SK-N-SH (cell line): Measurements from ENCODE around the gene KCNJ10. TPM values are rescaled to one million over a fixed set of nuclear protein-coding genes. Genes with fewer than 3 reads are reported as not detected.

Experiments used
- CTCF ChIA-PET: fragments of 300-600, 350-600 bp; formaldehyde crosslinking; extraction: SDS; loops from one replicate; lab custom pipeline; 2021; lab: Yijun Ruan, JAX
- POLR2A ChIA-PET: fragments of 350-600 bp; sonication (Branson Sonifier 250); formaldehyde crosslinking; extraction: SDS; loops from one replicate; lab custom pipeline; 2020; ENCODE audit warnings: antibody characterized with exemption, inconsistent platforms; lab: Yijun Ruan, JAX
- DNase-seq: peaks from one replicate; pipeline ENCODE4 v3.0.0; 2012
- H2AFZ ChIP-seq: fragments of 200-600 bp; sonication (generic); 2 replicates; pipeline ENCODE4 v1.8.1; 2016; ENCODE audit warnings: antibody characterized with exemption, mild to moderate bottlenecking, low read depth
- H3F3A ChIP-seq: fragments of 200-600 bp; sonication (generic); replicated peaks from 2 replicates; pipeline ENCODE3; 2016; ENCODE audit warnings: antibody characterized with exemption, mild to moderate bottlenecking; ENCODE audit not compliant: insufficient read depth
- H3K27ac ChIP-seq, 2 experiments: fragments of 200-500 bp in 1 of 2; fragments of 200-600 bp in 1 of 2; sonication (Bioruptor generic) in 1 of 2; sonication (generic), shearing (Covaris generic) in 1 of 2; 2 replicates each; pipeline versions ENCODE4 v1.5.1 to v1.6.1; 2014 to 2016; ENCODE audit warnings: low read depth in 2 of 2, inconsistent platforms in 1 of 2, low read length in 1 of 2, mild to moderate bottlenecking in 1 of 2, mixed read lengths in 1 of 2
- H3K27me3 ChIP-seq: fragments of 200-600 bp; sonication (generic), shearing (Covaris generic); 2 replicates; pipeline ENCODE4 v1.6.1; 2016; ENCODE audit warnings: mixed run types; ENCODE audit not compliant: insufficient read depth
- H3K36me3 ChIP-seq, 2 experiments: fragments of 200-500 bp in 1 of 2; fragments of 200-600 bp in 1 of 2; sonication (Bioruptor generic) in 1 of 2; sonication (generic) in 1 of 2; replicated peaks in 1 of 2; 2 replicates each; pipeline versions ENCODE3 to v1.5.1; 2014 to 2016; ENCODE audit warnings: low read length in 1 of 2, mild to moderate bottlenecking in 1 of 2; ENCODE audit not compliant: insufficient read depth in 2 of 2, control insufficient read depth in 1 of 2
- H3K4me1 ChIP-seq, 2 experiments: fragments of 200-500 bp in 1 of 2; fragments of 200-600 bp in 1 of 2; sonication (Bioruptor generic) in 1 of 2; sonication (generic), shearing (Covaris generic) in 1 of 2; 2 replicates each; pipeline versions ENCODE4 v1.5.1 to v1.6.1; 2014 to 2016; ENCODE audit warnings: low read depth in 1 of 2, low read length in 1 of 2, mixed run types in 1 of 2; ENCODE audit not compliant: insufficient read depth in 2 of 2, control insufficient read depth in 1 of 2
- H3K4me2 ChIP-seq: fragments of 200-600 bp; sonication (generic), shearing (Covaris generic); 2 replicates; pipeline ENCODE4 v1.6.1; 2017; ENCODE audit warnings: mixed run types
- H3K4me3 ChIP-seq, 2 experiments: fragments of 200-500 bp in 1 of 2; fragments of 200-600 bp in 1 of 2; sonication (Bioruptor generic) in 1 of 2; sonication (generic), shearing (Covaris generic) in 1 of 2; 2 replicates each; pipeline versions ENCODE4 v1.5.1 to v1.8.1; 2014 to 2016; ENCODE audit warnings: low read depth in 2 of 2, inconsistent platforms in 1 of 2, low read length in 1 of 2, mild to moderate bottlenecking in 1 of 2, mixed read lengths in 1 of 2, moderate library complexity in 1 of 2
- H3K79me2 ChIP-seq: fragments of 200-600 bp; sonication (generic); 2 replicates; pipeline ENCODE4 v1.8.1; 2017; ENCODE audit warnings: mild to moderate bottlenecking; ENCODE audit not compliant: insufficient read depth
- H3K9ac ChIP-seq: fragments of 200-600 bp; sonication (generic); 2 replicates; pipeline ENCODE4 v1.6.1; 2017; ENCODE audit warnings: mixed run types
- H3K9me2 ChIP-seq: fragments of 200-600 bp; sonication (generic); 2 replicates; pipeline ENCODE4 v1.6.1; 2017; ENCODE audit warnings: mixed run types
- H3K9me3 ChIP-seq: fragments of 200-600 bp; sonication (generic); 2 replicates; pipeline ENCODE4 v1.6.1; 2017; ENCODE audit warnings: mixed run types, mild to moderate bottlenecking, moderate library complexity
- H4K20me1 ChIP-seq: fragments of 200-600 bp; sonication (generic); 2 replicates; pipeline ENCODE4 v1.6.1; 2017; ENCODE audit warnings: mild to moderate bottlenecking, mixed run types; ENCODE audit not compliant: insufficient read depth
- ELF1 ChIP-seq: IDR thresholded peaks from 2 replicates; pipeline ENCODE4 v1.4.0; 2012
- EP300 ChIP-seq, 2 experiments: IDR thresholded peaks; 2 replicates each; pipeline versions ENCODE4 v1.4.0 to v1.6.1; 2012; ENCODE audit warnings: borderline replicate concordance in 1 of 2, low read depth in 1 of 2, low read length in 1 of 2
- FOSL2 ChIP-seq: IDR thresholded peaks from 2 replicates; pipeline ENCODE4 v1.4.0; 2012; ENCODE audit warnings: low read depth, mild to moderate bottlenecking, moderate library complexity, borderline replicate concordance
- GABPA ChIP-seq: IDR thresholded peaks from 2 replicates; pipeline ENCODE4 v1.4.0; 2012; ENCODE audit warnings: low read depth, mild to moderate bottlenecking
- JUND ChIP-seq: IDR thresholded peaks from 2 replicates; pipeline ENCODE4 v1.4.0; 2012
- MEF2A ChIP-seq: IDR thresholded peaks from 2 replicates; pipeline ENCODE4 v1.4.0; 2012; ENCODE audit warnings: low read depth, borderline replicate concordance
- MXI1 ChIP-seq: IDR thresholded peaks from 2 replicates; pipeline ENCODE4 v1.6.1; 2012; ENCODE audit warnings: mild to moderate bottlenecking, low read depth, low read length, improper control_type of control experiment
- NRF1 ChIP-seq: IDR thresholded peaks from 2 replicates; pipeline ENCODE4 v1.6.1; 2012; ENCODE audit warnings: low read depth, mild to moderate bottlenecking, low read length
- RCOR1 ChIP-seq: fragments of 150-350 bp; IDR thresholded peaks from 2 replicates; pipeline ENCODE4 v1.6.1; 2017; ENCODE audit warnings: antibody characterized with exemption, low read length
- RFX5 ChIP-seq: IDR thresholded peaks from 2 replicates; pipeline ENCODE4 v1.6.1; 2012; ENCODE audit warnings: mild to moderate bottlenecking, improper control_type of control experiment, low read length
- TAF1 ChIP-seq: IDR thresholded peaks from 2 replicates; pipeline ENCODE4 v1.6.1; 2012; ENCODE audit warnings: low read depth, mild to moderate bottlenecking, low read length, moderate library complexity, borderline replicate concordance
- TEAD4 ChIP-seq: IDR thresholded peaks from 2 replicates; pipeline ENCODE4 v1.4.0; 2012; ENCODE audit warnings: mild to moderate bottlenecking, borderline replicate concordance; ENCODE audit not compliant: insufficient read depth
- YY1 ChIP-seq: IDR thresholded peaks from 2 replicates; pipeline ENCODE4 v1.4.0; 2012; ENCODE audit warnings: low read depth, mild to moderate bottlenecking
- WGBS: methylation state at CpG from one replicate; pipeline ENCODE4 v1.1.6; 2017; ENCODE audit warnings: low lambda C conversion rate; 5-methylcytosine and 5-hydroxymethylcytosine counted together
- polyA plus RNA-seq, 3 experiments: library from polyadenylated mRNA; depleted of rRNA; stranded (reverse); fragments of >200 nt; gene quantifications; 2 replicates each; pipeline ENCODE4 v1.2.3, GENCODE V29; 2012
- TF ChIP-seq, protein P1 (sequence below): IDR thresholded peaks from 2 replicates; pipeline ENCODE4 v1.6.1; 2012; ENCODE audit warnings: mild to moderate bottlenecking, low read depth, low read length, moderate library complexity

Gene KCNJ10
- polyA plus RNA-seq, 1 of the 3 experiments (the other 2 are of a cell fraction): not detected

DNA sequence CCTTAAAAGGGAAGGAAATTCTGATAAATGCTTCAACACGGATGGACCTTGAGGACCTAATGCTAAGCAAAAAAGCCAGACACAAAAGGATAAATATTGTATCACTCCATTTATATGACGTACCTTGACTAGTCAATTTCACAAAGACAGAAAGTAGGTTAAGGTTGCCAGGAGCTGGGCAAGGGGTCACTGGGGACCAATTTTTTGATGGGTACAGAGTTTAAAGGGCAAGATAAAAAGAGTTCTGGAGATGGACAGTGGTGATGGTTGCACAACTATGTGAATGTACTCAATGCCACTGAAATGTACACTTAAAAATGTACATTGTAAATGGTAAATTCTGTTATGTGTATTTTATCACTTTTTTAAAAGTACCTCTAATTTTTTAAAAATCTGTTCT lies 83.9 kb downstream of the KCNJ10 start:
- CTCF ChIA-PET: interaction anchor here (5.0 kb wide), 1 partner anchor 21 kb away, joined by 41 read pairs; no protein-coding TSS in a partner anchor

DNA sequence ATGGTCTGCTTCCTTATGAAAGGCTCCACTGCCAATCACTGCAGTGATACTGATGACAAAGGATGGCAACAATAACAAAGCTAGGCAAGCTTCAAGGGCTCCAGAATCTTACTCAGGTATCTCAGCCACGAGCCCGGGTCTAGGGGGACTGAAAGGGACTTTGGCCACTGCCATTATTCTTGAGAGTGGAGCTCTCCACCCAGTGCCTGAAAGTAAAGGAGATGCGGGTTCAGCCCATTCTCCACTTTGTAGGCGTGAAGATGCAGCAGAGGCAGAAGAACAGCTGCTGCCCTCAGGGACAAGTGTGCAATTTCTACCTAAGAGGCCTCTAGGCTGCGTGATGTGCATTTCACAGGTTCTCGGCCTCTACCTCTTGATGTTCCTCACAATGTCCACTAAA lies 84.5 kb downstream of the KCNJ10 start:
- WGBS: 37% methylated on average over 6 of the region's 6 CpGs
- Histone ChIP-seq H3K4me3 (no peak overlapping the region), H3K9me3 (no peaks in the 10 kb centered on the region), H2AFZ (no peak overlapping the region), H3K9me2 (no peaks in the 10 kb centered on the region), H4K20me1 (no peaks in the 10 kb centered on the region), H3K27me3 (peaks cover 14% of the 10 kb centered on the region; the same call in 1 of the 2 replicates), H3K27ac (no peak overlapping the region), H3K4me1 (no peaks in the 10 kb centered on the region), H3K9ac (no peak overlapping the region), H3K36me3 (no peaks in the 10 kb centered on the region), H3K79me2 (no peaks in the 10 kb centered on the region), H3K4me2 (no peak overlapping the region), H3F3A (no peaks in the 10 kb centered on the region)
- ChIA-PET CTCF (interaction anchor here (5.0 kb wide), 1 partner anchor 22 kb away, joined by 41 read pairs; no protein-coding TSS in a partner anchor), POLR2A (no interaction called here)
- no peak for DNase-seq
- no peak for TF ChIP-seq NRF1
- no peak for TF ChIP-seq RCOR1

More for the DNA sequence above, 83.9 kb downstream of the KCNJ10 start:
- H3K4me1 ChIP-seq: no peaks in the 10 kb centered on the region
- H4K20me1 ChIP-seq: no peaks in the 10 kb centered on the region
- no peaks in the 10 kb centered on the region for H3K36me3 ChIP-seq
- TF ChIP-seq GABPA: no peak
- TF ChIP-seq YY1: no peak
- no peak for TF ChIP-seq TAF1
- TF ChIP-seq JUND: no peak
- TF ChIP-seq FOSL2: no peak
- TF ChIP-seq RFX5: no peak
- no peak for TF ChIP-seq MXI1
- TF ChIP-seq, protein P1, sequence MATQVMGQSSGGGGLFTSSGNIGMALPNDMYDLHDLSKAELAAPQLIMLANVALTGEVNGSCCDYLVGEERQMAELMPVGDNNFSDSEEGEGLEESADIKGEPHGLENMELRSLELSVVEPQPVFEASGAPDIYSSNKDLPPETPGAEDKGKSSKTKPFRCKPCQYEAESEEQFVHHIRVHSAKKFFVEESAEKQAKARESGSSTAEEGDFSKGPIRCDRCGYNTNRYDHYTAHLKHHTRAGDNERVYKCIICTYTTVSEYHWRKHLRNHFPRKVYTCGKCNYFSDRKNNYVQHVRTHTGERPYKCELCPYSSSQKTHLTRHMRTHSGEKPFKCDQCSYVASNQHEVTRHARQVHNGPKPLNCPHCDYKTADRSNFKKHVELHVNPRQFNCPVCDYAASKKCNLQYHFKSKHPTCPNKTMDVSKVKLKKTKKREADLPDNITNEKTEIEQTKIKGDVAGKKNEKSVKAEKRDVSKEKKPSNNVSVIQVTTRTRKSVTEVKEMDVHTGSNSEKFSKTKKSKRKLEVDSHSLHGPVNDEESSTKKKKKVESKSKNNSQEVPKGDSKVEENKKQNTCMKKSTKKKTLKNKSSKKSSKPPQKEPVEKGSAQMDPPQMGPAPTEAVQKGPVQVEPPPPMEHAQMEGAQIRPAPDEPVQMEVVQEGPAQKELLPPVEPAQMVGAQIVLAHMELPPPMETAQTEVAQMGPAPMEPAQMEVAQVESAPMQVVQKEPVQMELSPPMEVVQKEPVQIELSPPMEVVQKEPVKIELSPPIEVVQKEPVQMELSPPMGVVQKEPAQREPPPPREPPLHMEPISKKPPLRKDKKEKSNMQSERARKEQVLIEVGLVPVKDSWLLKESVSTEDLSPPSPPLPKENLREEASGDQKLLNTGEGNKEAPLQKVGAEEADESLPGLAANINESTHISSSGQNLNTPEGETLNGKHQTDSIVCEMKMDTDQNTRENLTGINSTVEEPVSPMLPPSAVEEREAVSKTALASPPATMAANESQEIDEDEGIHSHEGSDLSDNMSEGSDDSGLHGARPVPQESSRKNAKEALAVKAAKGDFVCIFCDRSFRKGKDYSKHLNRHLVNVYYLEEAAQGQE: no peak
- TF ChIP-seq ELF1: no peak
- TF ChIP-seq EP300 (IDR thresholded peaks at IDR 0.05; ENCODE audit: borderline replicate concordance in 1 of 2, low read depth in 1 of 2, low read length in 1 of 2): no peak
- TF ChIP-seq TEAD4: no peak
- no peak for TF ChIP-seq MEF2A
- H3F3A ChIP-seq: peaks cover 2% of the 10 kb centered on the region
- no peaks in the 10 kb centered on the region for H3K9me3 ChIP-seq
- H3K9ac ChIP-seq: no peak overlapping the region
- no peak overlapping the region for H2AFZ ChIP-seq
- no peak for DNase-seq
- H3K27ac ChIP-seq: no peak overlapping the region
- H3K27me3 ChIP-seq: peaks cover 8% of the 10 kb centered on the region; the same call in 1 of the 2 replicates
- WGBS: 41% methylated on average over 2 of the region's 2 CpGs
- no peaks in the 10 kb centered on the region for H3K9me2 ChIP-seq
- no peak overlapping the region for H3K4me2 ChIP-seq
- no peaks in the 10 kb centered on the region for H3K79me2 ChIP-seq
- no peak overlapping the region for H3K4me3 ChIP-seq
- POLR2A ChIA-PET: no interaction called here
